ENCODE measurements around the gene LTC4S.

LTC4S gene

DNA sequence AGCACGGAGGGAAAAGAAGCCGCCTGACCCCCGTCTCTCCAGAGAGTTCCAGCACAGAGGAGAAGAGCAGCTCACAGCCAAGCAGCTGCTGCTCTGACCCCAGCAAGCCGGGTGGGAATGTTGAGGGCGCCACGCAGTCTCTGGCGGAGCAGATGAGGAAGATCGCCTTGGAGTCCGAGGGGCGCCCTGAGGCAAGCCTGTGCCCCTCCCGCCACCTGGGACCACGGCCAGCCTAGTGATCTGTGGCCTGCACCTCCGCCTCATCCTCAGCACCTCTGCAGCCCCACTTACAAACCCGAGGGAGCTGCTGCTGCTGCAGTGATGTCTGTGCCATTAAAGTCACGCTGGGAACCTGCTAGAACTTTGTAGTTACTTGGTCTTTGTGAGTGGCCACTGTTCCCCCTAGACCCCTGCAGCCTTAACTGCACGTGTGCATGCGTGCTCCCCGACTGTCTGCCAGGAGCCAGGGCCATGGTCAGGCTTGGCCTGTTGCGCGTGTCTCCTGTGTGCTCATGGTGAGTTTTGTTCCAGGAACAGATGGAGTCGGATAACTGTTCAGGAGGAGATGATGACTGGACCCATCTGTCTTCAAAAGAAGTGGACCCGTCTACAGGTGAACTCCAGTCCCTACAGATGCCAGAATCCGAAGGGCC is 39.4 kb downstream of the LTC4S start:
- TF ChIP-seq ZFP30 (CRISPR knock-in tag; IDR thresholded peaks at IDR 0.05) (no peak), OSR1 (CRISPR knock-in tag; IDR thresholded peaks at IDR 0.05) (no peak), TCF4 (CRISPR knock-in tag; IDR thresholded peaks at IDR 0.05; ENCODE audit: borderline replicate concordance) (no peak), PPARA (CRISPR knock-in tag; IDR thresholded peaks at IDR 0.05; ENCODE audit: borderline replicate concordance) (no peak), BACH2 (CRISPR knock-in tag; IDR thresholded peaks at IDR 0.05; ENCODE audit: borderline replicate concordance) (no peak), RARB (CRISPR knock-in tag; IDR thresholded peaks at IDR 0.05) (no peak), ZNF70 (CRISPR knock-in tag; IDR thresholded peaks at IDR 0.05) (no peak), SNAI2 (CRISPR knock-in tag; IDR thresholded peaks at IDR 0.05) (no peak), ISL1 (CRISPR knock-in tag; IDR thresholded peaks at IDR 0.05) (no peak), CSDC2 (CRISPR knock-in tag; IDR thresholded peaks at IDR 0.05) (no peak), ESRRG (CRISPR knock-in tag; IDR thresholded peaks at IDR 0.05) (no peak), ZNF565 (CRISPR knock-in tag; conservative IDR thresholded peaks at IDR 0.05; ENCODE audit: low read depth) (no peak), ARNTL (CRISPR knock-in tag; IDR thresholded peaks at IDR 0.05; ENCODE audit: borderline replicate concordance, low read depth) (no peak), ZFP3 (CRISPR knock-in tag; IDR thresholded peaks at IDR 0.05) (no peak), TOX (CRISPR knock-in tag; IDR thresholded peaks at IDR 0.05; ENCODE audit: borderline replicate concordance) (no peak)
- TF ChIP-seq, protein P1, sequence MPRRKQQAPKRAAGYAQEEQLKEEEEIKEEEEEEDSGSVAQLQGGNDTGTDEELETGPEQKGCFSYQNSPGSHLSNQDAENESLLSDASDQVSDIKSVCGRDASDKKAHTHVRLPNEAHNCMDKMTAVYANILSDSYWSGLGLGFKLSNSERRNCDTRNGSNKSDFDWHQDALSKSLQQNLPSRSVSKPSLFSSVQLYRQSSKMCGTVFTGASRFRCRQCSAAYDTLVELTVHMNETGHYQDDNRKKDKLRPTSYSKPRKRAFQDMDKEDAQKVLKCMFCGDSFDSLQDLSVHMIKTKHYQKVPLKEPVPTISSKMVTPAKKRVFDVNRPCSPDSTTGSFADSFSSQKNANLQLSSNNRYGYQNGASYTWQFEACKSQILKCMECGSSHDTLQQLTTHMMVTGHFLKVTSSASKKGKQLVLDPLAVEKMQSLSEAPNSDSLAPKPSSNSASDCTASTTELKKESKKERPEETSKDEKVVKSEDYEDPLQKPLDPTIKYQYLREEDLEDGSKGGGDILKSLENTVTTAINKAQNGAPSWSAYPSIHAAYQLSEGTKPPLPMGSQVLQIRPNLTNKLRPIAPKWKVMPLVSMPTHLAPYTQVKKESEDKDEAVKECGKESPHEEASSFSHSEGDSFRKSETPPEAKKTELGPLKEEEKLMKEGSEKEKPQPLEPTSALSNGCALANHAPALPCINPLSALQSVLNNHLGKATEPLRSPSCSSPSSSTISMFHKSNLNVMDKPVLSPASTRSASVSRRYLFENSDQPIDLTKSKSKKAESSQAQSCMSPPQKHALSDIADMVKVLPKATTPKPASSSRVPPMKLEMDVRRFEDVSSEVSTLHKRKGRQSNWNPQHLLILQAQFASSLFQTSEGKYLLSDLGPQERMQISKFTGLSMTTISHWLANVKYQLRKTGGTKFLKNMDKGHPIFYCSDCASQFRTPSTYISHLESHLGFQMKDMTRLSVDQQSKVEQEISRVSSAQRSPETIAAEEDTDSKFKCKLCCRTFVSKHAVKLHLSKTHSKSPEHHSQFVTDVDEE (CRISPR knock-in tag; IDR thresholded peaks at IDR 0.05): no peak
- TF ChIP-seq, protein P2, sequence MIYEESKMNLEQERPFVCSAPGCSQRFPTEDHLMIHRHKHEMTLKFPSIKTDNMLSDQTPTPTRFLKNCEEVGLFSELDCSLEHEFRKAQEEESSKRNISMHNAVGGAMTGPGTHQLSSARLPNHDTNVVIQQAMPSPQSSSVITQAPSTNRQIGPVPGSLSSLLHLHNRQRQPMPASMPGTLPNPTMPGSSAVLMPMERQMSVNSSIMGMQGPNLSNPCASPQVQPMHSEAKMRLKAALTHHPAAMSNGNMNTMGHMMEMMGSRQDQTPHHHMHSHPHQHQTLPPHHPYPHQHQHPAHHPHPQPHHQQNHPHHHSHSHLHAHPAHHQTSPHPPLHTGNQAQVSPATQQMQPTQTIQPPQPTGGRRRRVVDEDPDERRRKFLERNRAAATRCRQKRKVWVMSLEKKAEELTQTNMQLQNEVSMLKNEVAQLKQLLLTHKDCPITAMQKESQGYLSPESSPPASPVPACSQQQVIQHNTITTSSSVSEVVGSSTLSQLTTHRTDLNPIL (CRISPR knock-in tag; IDR thresholded peaks at IDR 0.05; ENCODE audit: low read depth): no peak

DNA sequence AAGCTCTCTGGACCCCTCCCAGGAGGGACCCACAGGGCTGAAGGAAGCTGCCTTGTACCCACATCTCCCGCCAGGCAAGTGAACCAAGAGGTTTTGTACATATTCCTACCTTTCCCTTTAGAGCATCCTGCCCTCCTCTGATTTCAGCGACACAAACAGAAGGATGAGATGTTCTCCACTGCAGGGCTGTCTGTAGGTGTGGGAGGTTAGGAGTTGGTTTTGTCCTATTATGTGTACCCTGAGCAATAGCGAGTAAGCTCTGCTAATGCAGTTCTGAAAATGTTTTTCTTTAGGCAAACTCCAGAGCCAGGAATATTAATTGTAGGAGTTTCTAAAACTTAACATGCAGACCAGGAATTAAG is 39.9 kb downstream of the LTC4S start:
- no peak for ATAC-seq
- TF ChIP-seq CSDC2 (CRISPR knock-in tag; IDR thresholded peaks at IDR 0.05) (no peak), BACH2 (CRISPR knock-in tag; IDR thresholded peaks at IDR 0.05; ENCODE audit: borderline replicate concordance) (no peak), OSR1 (CRISPR knock-in tag; IDR thresholded peaks at IDR 0.05) (no peak), ZFP3 (CRISPR knock-in tag; IDR thresholded peaks at IDR 0.05) (no peak), ARNTL (CRISPR knock-in tag; IDR thresholded peaks at IDR 0.05; ENCODE audit: borderline replicate concordance, low read depth) (no peak), PPARA (CRISPR knock-in tag; IDR thresholded peaks at IDR 0.05; ENCODE audit: borderline replicate concordance) (no peak), RARB (CRISPR knock-in tag; IDR thresholded peaks at IDR 0.05) (no peak), ESRRG (CRISPR knock-in tag; IDR thresholded peaks at IDR 0.05) (no peak), ZNF70 (CRISPR knock-in tag; IDR thresholded peaks at IDR 0.05) (no peak), ZNF8 (CRISPR knock-in tag; IDR thresholded peaks at IDR 0.05) (no peak), TCF4 (CRISPR knock-in tag; IDR thresholded peaks at IDR 0.05; ENCODE audit: borderline replicate concordance) (no peak), ISL1 (CRISPR knock-in tag; IDR thresholded peaks at IDR 0.05) (no peak), ZNF565 (CRISPR knock-in tag; conservative IDR thresholded peaks at IDR 0.05; ENCODE audit: low read depth) (no peak), GLIS3 (CRISPR knock-in tag; IDR thresholded peaks at IDR 0.05) (no peak), SNAI2 (CRISPR knock-in tag; IDR thresholded peaks at IDR 0.05) (no peak), TOX (CRISPR knock-in tag; IDR thresholded peaks at IDR 0.05; ENCODE audit: borderline replicate concordance) (no peak)
- TF ChIP-seq, protein P1 (CRISPR knock-in tag; IDR thresholded peaks at IDR 0.05): no peak
- TF ChIP-seq, protein P2 (CRISPR knock-in tag; IDR thresholded peaks at IDR 0.05; ENCODE audit: low read depth): no peak
- TF ChIP-seq, protein P3, sequence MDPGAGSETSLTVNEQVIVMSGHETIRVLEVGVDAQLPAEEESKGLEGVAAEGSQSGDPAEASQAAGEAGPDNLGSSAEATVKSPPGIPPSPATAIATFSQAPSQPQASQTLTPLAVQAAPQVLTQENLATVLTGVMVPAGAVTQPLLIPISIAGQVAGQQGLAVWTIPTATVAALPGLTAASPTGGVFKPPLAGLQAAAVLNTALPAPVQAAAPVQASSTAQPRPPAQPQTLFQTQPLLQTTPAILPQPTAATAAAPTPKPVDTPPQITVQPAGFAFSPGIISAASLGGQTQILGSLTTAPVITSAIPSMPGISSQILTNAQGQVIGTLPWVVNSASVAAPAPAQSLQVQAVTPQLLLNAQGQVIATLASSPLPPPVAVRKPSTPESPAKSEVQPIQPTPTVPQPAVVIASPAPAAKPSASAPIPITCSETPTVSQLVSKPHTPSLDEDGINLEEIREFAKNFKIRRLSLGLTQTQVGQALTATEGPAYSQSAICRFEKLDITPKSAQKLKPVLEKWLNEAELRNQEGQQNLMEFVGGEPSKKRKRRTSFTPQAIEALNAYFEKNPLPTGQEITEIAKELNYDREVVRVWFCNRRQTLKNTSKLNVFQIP (CRISPR knock-in tag; IDR thresholded peaks at IDR 0.05; ENCODE audit: borderline replicate concordance, low read depth): no peak
- TF ChIP-seq, protein P4, sequence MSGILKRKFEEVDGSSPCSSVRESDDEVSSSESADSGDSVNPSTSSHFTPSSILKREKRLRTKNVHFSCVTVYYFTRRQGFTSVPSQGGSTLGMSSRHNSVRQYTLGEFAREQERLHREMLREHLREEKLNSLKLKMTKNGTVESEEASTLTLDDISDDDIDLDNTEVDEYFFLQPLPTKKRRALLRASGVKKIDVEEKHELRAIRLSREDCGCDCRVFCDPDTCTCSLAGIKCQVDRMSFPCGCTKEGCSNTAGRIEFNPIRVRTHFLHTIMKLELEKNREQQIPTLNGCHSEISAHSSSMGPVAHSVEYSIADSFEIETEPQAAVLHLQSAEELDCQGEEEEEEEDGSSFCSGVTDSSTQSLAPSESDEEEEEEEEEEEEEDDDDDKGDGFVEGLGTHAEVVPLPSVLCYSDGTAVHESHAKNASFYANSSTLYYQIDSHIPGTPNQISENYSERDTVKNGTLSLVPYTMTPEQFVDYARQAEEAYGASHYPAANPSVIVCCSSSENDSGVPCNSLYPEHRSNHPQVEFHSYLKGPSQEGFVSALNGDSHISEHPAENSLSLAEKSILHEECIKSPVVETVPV (CRISPR knock-in tag; IDR thresholded peaks at IDR 0.05): no peak

More for the DNA sequence above, 39.4 kb downstream of the LTC4S start:
- no peak; the same call in 2 of the 3 replicates for ATAC-seq

Data from SK-N-SH treated with all-trans-retinoic acid at 6 μM for 48 hours (cell line).